Measurements from ENCODE around the gene ELMO1. TPM values are rescaled to one million over a fixed set of nuclear protein-coding genes. Genes with fewer than 3 reads are reported as not detected.

Gene ELMO1
- total RNA-seq, 1 experiment from 2014 or later: 21.7 TPM

GRCh38 chr7:37408291-37409228 lies 40.1 kb downstream of the ELMO1 start:
- peak; percentile 82 for DNase-seq (ENCODE audit: low read depth)

GRCh38 chr7:37405603-37406122 lies 43.0 kb downstream of the ELMO1 start:
- DNase-seq (ENCODE audit: low read depth): peak; percentile 56

DNA sequence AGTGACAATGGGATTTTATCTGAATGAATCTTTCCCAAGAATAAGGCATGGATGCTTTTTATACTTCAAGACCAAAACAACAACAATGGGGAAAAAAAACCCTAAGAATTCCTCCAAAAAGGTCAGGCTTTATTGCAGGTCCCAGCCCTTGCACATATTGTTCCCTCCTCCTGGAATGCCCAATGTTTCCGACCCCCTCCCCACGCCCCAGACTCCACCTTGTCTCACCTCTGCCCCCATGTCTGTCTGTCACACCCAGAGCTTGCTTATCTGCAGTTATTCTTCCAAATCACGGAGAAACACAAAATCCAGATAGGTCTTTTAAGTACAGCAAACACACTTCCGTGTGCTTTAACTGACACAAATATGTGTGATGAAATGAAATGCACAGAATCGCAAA lies 43.5 kb downstream of the ELMO1 start:
- DNase-seq (ENCODE audit: low read depth): no peak

GRCh38 chr7:37399876-37400421 lies 48.7 kb downstream of the ELMO1 start:
- DNase-seq (ENCODE audit: low read depth): no peak

- no peak for DNase-seq (ENCODE audit: low read depth)
Measured at GRCh38 chr7:37398403-37398802, 50.3 kb downstream of the ELMO1 start.

DNA sequence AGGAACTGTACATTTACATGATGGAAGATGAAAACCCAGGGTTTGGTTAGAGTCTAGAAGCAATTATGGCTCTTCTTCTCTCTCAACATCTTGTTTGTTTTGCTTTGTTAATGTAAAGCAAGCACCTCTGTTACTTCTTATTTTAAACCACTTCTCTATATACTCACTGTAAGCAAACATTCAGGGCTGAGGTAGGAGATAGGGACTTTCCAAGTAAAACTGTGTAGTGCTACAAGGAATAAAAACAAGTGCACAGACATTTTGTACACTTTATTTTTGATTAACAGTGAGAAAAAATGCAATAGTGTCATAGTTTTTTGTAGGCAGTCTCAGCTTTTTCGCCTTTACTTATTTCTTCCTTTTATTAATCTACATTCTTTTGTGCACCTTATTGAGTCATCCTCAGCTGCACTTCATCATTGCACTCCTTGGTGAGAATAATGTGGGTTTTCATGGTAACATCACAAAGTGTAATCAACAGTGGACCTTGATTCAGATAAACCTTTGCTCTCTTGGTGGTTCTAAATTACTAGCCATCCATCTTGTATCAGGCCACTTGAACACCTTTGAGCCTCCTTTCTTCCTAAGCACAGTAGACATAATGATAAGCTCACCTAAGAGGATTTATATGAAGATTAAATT lies 52.9 kb downstream of the ELMO1 start:
- peak; percentile 67 for DNase-seq (ENCODE audit: low read depth)

DNA sequence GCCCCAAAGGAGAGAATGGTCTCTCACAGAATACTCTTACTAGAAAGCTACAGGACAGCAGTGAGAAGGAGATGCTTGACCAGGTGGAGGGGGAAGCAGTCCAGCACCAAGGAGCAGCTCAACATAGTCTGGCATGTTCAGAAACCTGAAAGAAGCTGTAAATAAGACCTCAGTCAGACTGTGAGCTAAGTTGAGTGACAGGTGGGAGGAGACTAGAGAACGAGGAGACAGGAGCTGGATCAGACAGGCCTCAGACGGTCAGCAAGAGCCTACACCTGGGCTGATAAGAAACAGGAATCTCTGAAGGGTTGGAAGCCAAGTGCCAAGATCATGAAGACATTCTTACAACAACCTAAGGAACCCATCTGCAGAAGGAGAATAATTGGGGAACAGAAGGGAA lies 54.5 kb downstream of the ELMO1 start:
- DNase-seq (ENCODE audit: low read depth): no peak

GRCh38 chr7:37393476-37393875 lies 55.2 kb downstream of the ELMO1 start:
- no peak for DNase-seq (ENCODE audit: low read depth)

DNA sequence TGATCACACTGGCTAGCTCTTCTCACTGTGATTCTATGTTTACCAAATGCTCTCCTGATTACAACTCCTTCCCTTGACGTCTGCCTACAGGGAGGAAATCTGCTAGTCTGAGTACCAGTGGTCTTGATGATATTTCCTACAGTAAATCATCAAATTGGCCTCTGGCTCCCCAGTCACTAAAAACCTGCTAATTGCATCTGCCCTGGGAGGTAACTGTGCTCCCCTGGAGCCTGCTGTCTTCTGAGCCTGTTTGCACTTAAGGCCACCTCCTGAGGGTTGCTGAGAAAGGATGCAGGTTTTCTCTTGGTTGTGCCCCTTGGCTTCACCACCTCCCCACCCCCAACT lies 56.0 kb downstream of the ELMO1 start:
- no peak for DNase-seq (ENCODE audit: low read depth)

GRCh38 chr7:37391791-37392672 lies 56.6 kb downstream of the ELMO1 start:
- no peak for DNase-seq (ENCODE audit: low read depth)

DNA sequence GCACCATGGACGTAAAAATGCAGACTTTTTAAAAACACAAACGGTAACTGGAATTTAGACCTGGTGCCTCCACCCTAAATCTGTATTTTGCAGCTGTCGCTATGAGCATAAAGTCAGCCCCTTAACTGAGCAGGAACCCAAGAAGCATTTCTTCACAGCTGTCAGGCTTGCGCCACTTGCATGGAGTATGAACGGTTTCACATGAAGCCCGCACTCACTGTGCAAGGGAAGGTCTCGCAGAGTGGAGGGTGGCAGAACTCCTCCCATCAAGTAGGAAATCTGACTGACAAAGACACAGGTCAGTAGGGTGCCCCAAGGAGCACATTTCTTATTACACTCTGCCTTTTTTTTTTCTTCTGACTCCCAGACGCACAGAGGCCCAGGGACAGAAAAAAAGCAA lies 58.5 kb downstream of the ELMO1 start:
- DNase-seq (ENCODE audit: low read depth): no peak

- DNase-seq (ENCODE audit: low read depth): no peak
Measured at GRCh38 chr7:37388811-37389210, 59.9 kb downstream of the ELMO1 start.

DNA sequence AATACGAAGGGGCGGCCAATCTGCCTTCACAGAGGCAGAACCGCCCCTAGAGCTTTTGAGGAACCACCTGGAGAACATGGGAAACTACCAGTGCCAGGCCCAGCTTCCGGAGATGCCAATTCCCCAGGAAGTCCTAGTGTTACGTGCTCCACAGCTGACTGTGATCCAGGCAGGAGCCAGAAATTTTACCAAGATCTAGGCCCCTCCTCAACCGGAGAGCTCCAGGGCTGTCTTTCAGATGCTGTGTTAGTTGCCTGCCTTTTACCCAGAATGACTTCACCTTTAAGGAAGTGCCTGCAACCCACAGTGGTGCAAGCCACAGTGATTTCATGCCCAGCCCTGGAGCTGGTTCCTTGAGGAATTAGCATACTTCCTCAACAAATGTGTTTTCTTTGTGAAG lies 62.9 kb downstream of the ELMO1 start:
- peak; percentile 79 for DNase-seq (ENCODE audit: low read depth)

DNA sequence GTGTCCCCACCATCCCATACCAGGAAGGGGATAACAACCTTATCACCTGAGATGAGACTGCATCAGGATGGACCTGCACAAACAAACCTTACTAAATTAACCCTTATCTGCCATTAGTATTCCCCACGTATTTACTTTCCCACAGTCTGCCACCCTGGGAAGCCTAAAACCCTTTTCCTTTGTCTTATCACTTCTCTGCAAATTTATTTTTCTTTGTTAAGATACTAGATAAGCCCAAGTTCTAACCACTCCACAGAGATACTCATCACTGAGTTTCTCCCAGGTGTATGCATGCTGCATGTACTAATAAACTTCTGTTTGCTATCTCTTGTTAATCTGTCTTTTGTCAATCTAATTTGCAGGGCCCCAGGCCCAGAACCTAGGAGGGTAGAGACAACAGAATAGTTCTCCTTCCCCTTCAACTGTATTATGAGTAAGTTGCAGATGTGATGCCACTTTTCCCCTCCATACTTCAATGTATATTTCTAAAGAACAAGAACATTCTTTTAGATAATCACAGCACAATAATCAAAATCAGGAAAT lies 66.0 kb downstream of the ELMO1 start:
- DNase-seq (ENCODE audit: low read depth): no peak

DNA sequence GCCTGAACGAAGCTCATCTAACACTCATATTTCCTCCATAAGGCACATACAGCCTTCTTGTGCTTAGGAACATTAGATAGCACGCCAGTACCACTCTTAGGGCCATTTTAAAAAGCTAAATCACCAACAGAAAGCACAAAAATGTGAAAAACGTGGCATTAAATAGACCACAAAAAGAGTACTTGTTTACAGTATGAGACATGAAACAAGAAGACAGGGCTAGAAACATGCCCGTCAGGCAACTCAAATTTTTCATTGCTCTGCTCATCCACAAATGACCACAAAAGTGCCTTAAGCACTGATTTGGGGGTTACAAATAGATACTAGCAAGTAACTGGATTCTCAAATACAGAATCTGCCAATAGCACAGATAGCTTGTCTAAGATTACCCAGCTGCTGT lies 67.8 kb downstream of the ELMO1 start:
- DNase-seq (ENCODE audit: low read depth): peak; percentile 91

DNA sequence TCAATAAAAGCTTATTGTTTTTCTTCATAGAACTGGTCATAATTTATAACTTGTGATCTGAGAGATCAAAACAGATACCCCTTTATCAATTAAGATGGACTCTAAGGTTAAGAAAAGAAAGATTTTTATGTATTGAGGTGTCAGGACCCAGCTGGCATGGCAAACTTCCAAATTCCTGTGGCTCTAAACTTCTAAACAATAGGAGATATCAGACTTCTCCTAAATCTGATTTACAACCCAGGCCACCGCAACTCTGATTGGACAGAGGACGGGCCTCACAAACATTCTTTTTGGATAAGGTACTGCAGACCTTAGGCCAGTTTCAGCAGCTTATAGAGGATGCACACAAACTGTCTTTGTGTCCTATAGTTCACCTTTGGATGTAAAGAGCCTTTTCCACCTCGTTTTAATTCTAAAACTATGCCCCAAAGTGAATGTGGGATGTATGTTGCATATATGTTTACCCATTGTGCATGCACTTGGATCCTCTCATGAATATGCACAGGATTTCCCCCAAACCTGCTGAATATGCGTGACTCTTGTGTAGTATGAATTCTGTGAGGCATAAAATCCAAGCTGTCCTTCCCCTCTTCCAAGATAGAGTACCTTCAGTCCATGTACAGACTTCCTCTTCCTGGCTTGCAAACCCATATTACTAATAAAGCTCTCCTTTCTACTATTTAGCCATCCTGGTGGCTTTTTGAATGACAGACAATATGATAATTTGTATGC lies 69.0 kb downstream of the ELMO1 start:
- DNase-seq (ENCODE audit: low read depth): peak; percentile 90

DNA sequence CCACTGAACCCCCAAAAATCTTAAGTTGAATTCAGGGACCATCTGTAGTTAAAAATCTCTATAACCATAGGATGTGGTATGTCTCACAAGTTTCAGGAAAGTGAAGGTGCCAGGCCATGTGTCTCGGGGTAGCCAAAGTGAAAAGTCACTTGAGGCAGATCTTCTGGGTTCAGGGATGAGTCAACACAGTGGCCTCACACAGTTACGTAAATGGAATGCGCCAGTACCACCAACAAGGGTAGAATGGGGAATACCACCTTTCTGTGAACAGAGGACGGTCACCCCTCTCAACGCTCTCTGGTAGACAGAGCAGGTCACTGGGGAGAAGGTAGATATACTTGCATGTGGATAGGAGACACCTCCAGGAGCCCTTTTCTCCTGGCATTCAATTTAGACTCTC lies 71.4 kb downstream of the ELMO1 start:
- peak; percentile 31 for DNase-seq (ENCODE audit: low read depth)

GRCh38 chr7:37376386-37376785 lies 72.3 kb downstream of the ELMO1 start:
- peak; percentile 97 for DNase-seq (ENCODE audit: low read depth)

GRCh38 chr7:37372750-37373149 lies 75.9 kb downstream of the ELMO1 start:
- DNase-seq (ENCODE audit: low read depth): peak; percentile 51

DNA sequence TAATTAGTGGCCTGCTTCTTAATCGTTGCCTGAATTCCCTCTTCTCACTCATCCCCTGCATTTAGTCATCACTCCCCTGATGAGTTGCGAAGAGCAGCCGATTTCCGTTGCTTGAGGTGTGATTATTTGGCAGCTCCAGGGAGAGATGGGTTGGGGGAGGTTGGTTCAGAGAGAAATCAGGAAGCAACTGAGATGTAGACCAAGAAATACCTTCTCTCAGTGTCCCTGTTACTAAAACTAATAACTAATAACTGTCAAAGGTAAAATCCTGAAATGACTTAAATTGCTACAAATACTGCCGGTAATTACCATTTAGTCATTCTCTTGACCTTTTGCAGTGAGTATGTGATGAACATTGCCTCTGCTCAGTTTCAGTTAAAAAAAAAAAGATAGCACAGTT lies 76.9 kb downstream of the ELMO1 start:
- DNase-seq (ENCODE audit: low read depth): no peak

DNA sequence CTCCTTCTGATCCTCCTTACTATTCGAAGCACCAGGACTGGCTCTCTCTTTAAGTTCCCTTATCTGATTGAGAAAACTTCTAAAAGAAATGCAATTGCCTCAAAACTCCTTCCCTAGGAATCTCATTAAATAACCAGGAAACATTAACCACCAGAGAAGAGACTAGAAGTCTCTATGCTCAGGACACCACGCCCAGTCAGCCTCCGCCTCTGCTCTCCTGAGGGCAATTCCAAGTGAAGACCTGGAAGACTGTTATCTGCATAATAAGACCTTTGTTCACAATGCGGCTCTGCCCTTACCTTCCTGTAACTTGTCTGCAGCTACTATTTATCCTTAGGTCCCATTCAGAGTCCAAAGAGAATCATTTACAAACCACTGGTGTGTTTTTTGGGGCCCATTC lies 78.8 kb downstream of the ELMO1 start:
- peak; percentile 23 for DNase-seq (ENCODE audit: low read depth)
